Ovary (tissue), 3 donors: ENCODE results near the gene OR2B3.

Experiments used
- EP300 ChIP-seq: sonication (generic); formaldehyde crosslinking; IDR thresholded peaks from one replicate; pipeline ENCODE4 v1.6.1; 2017; ENCODE audit warnings: antibody characterized with exemption
- TF ChIP-seq, protein P1 (sequence below), 3 donors: fragments of 450-650 bp in 2 of 3; fragments of 200-600 bp in 1 of 3; IDR thresholded peaks; one replicate each; pipeline versions ENCODE4 v1.5.1 to v1.8.0; 2016 to 2022; ENCODE audit warnings: antibody characterized with exemption in 3 of 3, mild to moderate bottlenecking in 1 of 3
- donor health status: DM: no; HTN: no; CAD: no.

- TF ChIP-seq EP300, result no peak
- TF ChIP-seq, protein P1, sequence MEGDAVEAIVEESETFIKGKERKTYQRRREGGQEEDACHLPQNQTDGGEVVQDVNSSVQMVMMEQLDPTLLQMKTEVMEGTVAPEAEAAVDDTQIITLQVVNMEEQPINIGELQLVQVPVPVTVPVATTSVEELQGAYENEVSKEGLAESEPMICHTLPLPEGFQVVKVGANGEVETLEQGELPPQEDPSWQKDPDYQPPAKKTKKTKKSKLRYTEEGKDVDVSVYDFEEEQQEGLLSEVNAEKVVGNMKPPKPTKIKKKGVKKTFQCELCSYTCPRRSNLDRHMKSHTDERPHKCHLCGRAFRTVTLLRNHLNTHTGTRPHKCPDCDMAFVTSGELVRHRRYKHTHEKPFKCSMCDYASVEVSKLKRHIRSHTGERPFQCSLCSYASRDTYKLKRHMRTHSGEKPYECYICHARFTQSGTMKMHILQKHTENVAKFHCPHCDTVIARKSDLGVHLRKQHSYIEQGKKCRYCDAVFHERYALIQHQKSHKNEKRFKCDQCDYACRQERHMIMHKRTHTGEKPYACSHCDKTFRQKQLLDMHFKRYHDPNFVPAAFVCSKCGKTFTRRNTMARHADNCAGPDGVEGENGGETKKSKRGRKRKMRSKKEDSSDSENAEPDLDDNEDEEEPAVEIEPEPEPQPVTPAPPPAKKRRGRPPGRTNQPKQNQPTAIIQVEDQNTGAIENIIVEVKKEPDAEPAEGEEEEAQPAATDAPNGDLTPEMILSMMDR (IDR thresholded peaks at IDR 0.05), result no peak
Observed at GRCh38 chr6:29129326-29130012, 42.4 kb upstream of the OR2B3 start.
